Tibial artery (tissue), 4 donors: ENCODE data around the gene ERLEC1.
A peak's percentile ranks its signal among the peaks of the same experiment; 100 is the strongest.
"Not testable (repeated sequence)": the region's sequence is repeated elsewhere in the genome, so short reads cannot be mapped to it uniquely, and the experiment has no call there.

Source experiments
- DNase-seq, 2 donors: peaks; one replicate each; pipeline ENCODE4 v3.0.0-alpha.2; 2019
- H3K27ac ChIP-seq, 2 donors: fragments of 200-600 bp; sonication (generic) in 1 of 2; 1 replicate in 1 of 2; 2 replicates in 1 of 2; pipeline ENCODE4 v1.5.1; 2018 to 2019; ENCODE audit warnings: mild to moderate bottlenecking in 1 of 2
- H3K27me3 ChIP-seq, 2 donors: fragments of 200-600 bp; sonication (generic) in 1 of 2; one replicate each; pipeline versions ENCODE4 v1.5.1 to v1.6.0; 2016 to 2019
- H3K36me3 ChIP-seq, 3 donors: fragments of 200-600 bp; sonication (generic) in 2 of 3; one replicate each; pipeline ENCODE4 v1.5.1; 2016 to 2019; ENCODE audit warnings: mild to moderate bottlenecking in 2 of 3
- H3K4me1 ChIP-seq, 4 donors: fragments of 200-600 bp; sonication (generic) in 2 of 4; 1 replicate in 3 of 4; 2 replicates in 1 of 4; pipeline ENCODE4 v1.5.1; 2016 to 2019
- H3K4me3 ChIP-seq, 2 donors: fragments of 200-600 bp; sonication (generic) in 1 of 2; 1 replicate in 1 of 2; 2 replicates in 1 of 2; pipeline ENCODE4 v1.5.1; 2018 to 2019; ENCODE audit warnings: mild to moderate bottlenecking in 2 of 2
- H3K9me3 ChIP-seq, 3 donors: fragments of 200-600 bp; sonication (generic) in 1 of 3; one replicate each; pipeline ENCODE4 v1.5.1; 2016 to 2019
- intact Hi-C: fragments of 100-400 bp; cut with DNase I; formaldehyde crosslinking; loops from one replicate; pipeline ENCODE4 v1.15.0; 2023; ENCODE audit warnings: low total_unique reads
- TF ChIP-seq, protein P1 (sequence below), 2 experiments: fragments of 200-600 bp in 1 of 2; fragments of 450-650 bp in 1 of 2; IDR thresholded peaks; one replicate each; pipeline ENCODE4 v1.5.1; 2017 to 2019; ENCODE audit warnings: antibody characterized with exemption in 2 of 2, mild to moderate bottlenecking in 1 of 2, moderate library complexity in 1 of 2

The ERLEC1 gene

DNA sequence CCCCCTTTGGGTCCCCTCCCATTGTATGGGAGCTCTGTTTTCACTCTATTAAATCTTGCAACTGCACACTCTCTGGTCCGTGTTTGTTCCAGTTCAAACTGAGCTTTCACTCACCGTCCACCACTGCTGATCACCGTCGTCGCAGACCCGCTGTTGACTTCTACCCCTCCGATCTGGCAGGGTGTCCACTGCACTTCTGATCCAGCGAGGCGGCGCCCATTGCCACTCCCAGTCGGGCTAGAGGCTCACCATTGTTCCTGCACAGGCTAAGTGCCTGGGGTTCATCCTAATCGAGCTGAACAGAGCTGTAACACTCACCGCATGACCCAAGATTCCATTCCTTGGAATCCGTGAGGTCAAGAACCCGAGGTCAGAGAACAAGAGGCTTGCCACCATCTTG is 30.2 kb upstream of the ERLEC1 start:
- no peaks in the 10 kb centered on the region for H3K9me3 ChIP-seq
- H3K4me3 ChIP-seq, result no peak overlapping the region
- H3K4me1 ChIP-seq, result no peaks in the 10 kb centered on the region
- no peak for DNase-seq
- no peaks in the 10 kb centered on the region for H3K27me3 ChIP-seq
- intact Hi-C loops, result no loop called here
- H3K36me3 ChIP-seq, result peaks cover 11 to 19% (median 19%) of the 10 kb centered on the region in 3 donors
- TF ChIP-seq, protein P1, sequence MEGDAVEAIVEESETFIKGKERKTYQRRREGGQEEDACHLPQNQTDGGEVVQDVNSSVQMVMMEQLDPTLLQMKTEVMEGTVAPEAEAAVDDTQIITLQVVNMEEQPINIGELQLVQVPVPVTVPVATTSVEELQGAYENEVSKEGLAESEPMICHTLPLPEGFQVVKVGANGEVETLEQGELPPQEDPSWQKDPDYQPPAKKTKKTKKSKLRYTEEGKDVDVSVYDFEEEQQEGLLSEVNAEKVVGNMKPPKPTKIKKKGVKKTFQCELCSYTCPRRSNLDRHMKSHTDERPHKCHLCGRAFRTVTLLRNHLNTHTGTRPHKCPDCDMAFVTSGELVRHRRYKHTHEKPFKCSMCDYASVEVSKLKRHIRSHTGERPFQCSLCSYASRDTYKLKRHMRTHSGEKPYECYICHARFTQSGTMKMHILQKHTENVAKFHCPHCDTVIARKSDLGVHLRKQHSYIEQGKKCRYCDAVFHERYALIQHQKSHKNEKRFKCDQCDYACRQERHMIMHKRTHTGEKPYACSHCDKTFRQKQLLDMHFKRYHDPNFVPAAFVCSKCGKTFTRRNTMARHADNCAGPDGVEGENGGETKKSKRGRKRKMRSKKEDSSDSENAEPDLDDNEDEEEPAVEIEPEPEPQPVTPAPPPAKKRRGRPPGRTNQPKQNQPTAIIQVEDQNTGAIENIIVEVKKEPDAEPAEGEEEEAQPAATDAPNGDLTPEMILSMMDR (IDR thresholded peaks at IDR 0.05), result no peak
- no peak overlapping the region for H3K27ac ChIP-seq

DNA sequence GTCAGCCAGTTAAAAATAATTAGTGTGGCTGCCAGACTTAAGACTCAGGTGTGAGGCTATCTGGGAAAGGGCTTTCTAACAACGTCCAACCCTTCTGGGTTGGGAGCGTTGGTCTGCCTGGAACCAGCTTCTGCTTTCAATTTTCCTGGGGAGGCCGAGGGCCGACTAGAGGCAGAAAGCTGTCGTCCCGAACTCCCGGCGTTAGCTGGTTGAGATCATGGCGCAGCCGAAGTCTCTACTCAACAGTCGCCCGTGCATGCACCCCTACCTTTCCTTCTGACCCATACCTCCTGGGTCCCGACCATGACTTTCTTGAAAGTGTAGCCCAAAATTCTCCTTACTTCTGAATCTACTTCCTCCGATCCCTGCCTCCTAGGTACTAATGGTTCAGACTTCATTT is 29.6 kb upstream of the ERLEC1 start:
- DNase-seq, intact Hi-C loops: not testable (repeated sequence)
- H3K36me3 ChIP-seq, result peaks cover 11 to 23% (median 19%) of the 10 kb centered on the region in 3 donors

DNA sequence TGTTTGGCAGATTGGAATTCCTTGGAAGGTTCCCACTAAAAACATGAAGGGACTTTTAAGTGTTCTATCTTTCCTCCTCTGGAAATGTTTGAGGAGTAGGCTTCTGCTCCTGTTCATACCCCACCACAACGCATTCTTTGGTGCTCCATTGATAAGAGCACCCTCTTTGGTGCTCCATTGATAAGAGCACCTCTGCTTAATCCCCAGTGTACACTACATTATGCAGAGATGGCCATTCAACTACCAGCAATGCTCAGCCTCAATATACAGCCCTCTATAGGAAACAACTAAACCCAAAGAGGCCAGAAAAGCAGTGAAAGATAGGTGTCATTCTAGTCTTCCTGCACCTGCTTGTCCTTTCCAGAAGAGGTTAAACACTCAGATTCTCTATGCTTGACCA is 21.1 kb upstream of the ERLEC1 start:
- H3K27me3 ChIP-seq, result no peaks in the 10 kb centered on the region
- peaks cover 0 to 18% (median 6%) of the 10 kb centered on the region in 3 donors for H3K36me3 ChIP-seq
- DNase-seq, result no peak
- TF ChIP-seq, protein P1 (IDR thresholded peaks at IDR 0.05), result no peak
- H3K27ac ChIP-seq, result no peak overlapping the region
- no peaks in the 10 kb centered on the region for H3K9me3 ChIP-seq
- no peak overlapping the region for H3K4me3 ChIP-seq
- intact Hi-C loops, result no loop called here
- peaks cover 0 to 15% (median 5%) of the 10 kb centered on the region in 4 donors for H3K4me1 ChIP-seq

More for the DNA sequence above, 29.6 kb upstream of the ERLEC1 start:
- H3K27me3 ChIP-seq, H3K9me3 ChIP-seq, H3K4me1 ChIP-seq, H3K27ac ChIP-seq, H3K4me3 ChIP-seq: not testable (repeated sequence)

DNA sequence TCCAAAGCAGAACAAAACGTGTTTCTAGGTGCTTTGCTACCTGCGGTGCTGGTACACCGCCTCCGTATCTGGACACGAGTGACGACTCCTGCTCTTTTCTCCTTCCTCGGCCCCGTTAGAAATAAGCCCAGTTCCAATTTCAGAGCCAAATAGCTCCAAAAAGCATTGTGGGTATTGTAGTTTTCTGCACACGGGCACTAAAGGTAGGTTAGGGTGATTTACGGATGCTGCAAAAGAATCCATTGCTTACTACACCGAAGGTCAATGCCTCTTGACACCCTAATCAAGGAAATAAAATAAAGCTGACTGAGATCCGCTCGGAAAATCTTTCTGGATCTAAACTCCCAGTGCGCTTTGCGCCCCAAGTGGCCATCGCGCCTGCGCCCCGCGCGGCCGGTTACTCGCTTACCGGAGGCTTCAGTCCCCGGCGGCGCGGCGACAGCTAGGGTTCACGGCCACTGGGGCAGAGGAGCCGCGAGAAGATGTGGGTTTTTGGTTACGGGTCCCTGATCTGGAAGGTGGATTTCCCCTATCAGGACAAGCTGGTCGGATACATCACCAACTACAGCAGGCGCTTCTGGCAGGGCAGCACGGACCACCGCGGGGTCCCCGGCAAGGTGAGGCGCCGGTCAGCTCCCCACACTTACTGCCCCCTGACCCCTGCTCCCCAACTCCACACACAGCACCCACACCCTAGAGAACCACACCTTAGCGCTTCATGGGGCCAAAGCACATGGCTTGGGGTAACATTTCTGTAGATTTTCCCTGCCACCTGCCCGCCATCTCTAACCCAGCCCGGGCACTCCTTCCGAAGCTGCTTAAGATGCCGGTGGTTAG is 19.2 kb upstream of the ERLEC1 start, which contains the start of gene CHAC2:
CHAC2 (plus strand) TSS at position 400 of the 837 bp plus-strand sequence; CDS start at position 483, 83 bp downstream.
- peaks cover 0 to 15% (median 5%) of the 10 kb centered on the region in 4 donors for H3K4me1 ChIP-seq
- H3K4me3 ChIP-seq, result peak within 1 kb of the TSS; percentile 72 to 79
- intact Hi-C loops, result no loop called here
- TF ChIP-seq, protein P1 (IDR thresholded peaks at IDR 0.05), result peak; percentile 57 to 64
- H3K9me3 ChIP-seq, result no peaks in the 10 kb centered on the region
- peak within 1 kb of the TSS; percentile 77 to 80 for H3K27ac ChIP-seq
- peak; percentile 81 to 85 for DNase-seq
- peaks cover 0 to 13% (median 6%) of the 10 kb centered on the region in 3 donors for H3K36me3 ChIP-seq
- no peaks in the 10 kb centered on the region for H3K27me3 ChIP-seq

DNA sequence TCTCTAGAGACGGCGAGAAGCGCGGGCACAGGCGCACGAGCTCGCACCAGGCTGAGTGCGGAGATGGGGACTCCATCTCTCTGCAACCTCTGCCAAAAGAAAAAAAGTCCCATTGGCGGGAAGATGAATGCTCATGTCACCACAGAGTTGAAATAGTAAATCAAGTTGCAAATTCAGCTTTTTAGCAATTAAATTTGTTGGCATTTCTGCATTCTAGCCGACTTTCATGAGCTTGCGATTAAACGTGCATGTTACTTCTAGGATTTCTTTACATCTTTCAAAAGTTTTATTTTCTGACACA is 18.7 kb upstream of the ERLEC1 start:
- Histone ChIP-seq H3K4me3 (peak overlapping the region; percentile 72 to 79), H3K27ac (peak overlapping the region; percentile 77 to 80), H3K4me1 (peaks cover 0 to 15% (median 5%) of the 10 kb centered on the region in 4 donors), H3K36me3 (peaks cover 0 to 8% (median 2%) of the 10 kb centered on the region in 3 donors), H3K9me3 (no peaks in the 10 kb centered on the region), H3K27me3 (no peaks in the 10 kb centered on the region)
- TF ChIP-seq, protein P1 (IDR thresholded peaks at IDR 0.05), result no peak
- intact Hi-C loops, result no loop called here
- DNase-seq, result no peak

DNA sequence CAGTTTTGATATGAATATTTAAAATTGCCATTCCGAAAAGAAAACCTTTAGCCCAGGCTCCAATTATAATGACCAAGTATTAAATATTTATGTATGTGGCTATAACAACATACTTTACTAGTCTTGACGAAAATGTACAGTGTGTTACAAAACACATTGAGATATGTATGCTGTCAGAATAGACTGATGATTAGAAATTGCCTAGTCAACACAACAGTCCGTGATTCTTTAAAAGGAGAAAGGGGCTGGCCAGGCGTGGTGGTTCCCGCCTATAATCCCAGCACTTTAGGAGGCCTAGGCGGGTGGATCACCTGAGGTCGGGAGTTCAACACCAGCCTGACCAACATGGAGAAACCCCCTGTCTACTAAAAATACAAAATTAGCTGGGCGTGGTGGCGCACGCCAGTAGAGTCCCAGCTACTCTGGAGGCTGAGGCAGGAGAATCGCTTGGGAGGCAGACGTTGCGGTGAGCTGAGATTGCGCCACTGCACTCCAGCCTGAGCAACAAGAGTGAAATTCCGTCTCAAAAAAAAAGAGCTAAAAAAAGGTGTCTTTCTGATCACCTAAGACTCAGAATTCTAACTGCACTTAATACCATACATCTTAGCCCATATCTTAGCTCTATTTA is 17.4 kb upstream of the ERLEC1 start:
- TF ChIP-seq, protein P1 (IDR thresholded peaks at IDR 0.05), result no peak
- Histone ChIP-seq H3K27ac (no peak overlapping the region), H3K9me3 (no peaks in the 10 kb centered on the region), H3K36me3 (peaks cover 0 to 3% (median 0%) of the 10 kb centered on the region in 3 donors), H3K4me3 (no peak overlapping the region), H3K27me3 (no peaks in the 10 kb centered on the region), H3K4me1 (peaks cover 0 to 15% (median 5%) of the 10 kb centered on the region in 4 donors)
- intact Hi-C loops, result no loop called here
- no peak for DNase-seq
